Germinal center (tissue), 1 donor: ENCODE measurements around the gene ALLC.

ENCODE experiments used
- DNase-seq: peaks from one replicate; pipeline ENCODE4 v3.0.0; 2012; ENCODE audit warnings: mixed read lengths, low spot score

Gene ALLC

DNA sequence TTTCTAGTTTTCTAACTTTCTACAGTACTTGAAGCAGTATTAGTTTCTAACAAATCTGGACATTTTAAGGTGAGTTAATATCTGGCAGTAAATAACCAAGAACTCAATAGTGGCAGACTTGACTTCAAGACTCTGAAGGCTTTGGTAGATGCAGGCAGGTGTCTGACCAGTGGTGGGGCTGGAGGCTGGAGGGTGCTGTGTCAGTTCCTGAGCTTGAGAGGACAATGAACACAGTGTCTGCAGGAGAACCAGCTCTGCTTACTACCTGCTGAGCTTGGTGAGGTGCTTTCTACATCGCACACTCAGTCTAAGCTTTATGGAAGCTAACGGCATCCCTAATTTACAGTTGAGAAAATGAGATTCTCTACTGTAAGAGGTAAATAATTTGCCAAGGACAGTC is 21.2 kb downstream of the ALLC start:
- DNase-seq = no peak

DNA sequence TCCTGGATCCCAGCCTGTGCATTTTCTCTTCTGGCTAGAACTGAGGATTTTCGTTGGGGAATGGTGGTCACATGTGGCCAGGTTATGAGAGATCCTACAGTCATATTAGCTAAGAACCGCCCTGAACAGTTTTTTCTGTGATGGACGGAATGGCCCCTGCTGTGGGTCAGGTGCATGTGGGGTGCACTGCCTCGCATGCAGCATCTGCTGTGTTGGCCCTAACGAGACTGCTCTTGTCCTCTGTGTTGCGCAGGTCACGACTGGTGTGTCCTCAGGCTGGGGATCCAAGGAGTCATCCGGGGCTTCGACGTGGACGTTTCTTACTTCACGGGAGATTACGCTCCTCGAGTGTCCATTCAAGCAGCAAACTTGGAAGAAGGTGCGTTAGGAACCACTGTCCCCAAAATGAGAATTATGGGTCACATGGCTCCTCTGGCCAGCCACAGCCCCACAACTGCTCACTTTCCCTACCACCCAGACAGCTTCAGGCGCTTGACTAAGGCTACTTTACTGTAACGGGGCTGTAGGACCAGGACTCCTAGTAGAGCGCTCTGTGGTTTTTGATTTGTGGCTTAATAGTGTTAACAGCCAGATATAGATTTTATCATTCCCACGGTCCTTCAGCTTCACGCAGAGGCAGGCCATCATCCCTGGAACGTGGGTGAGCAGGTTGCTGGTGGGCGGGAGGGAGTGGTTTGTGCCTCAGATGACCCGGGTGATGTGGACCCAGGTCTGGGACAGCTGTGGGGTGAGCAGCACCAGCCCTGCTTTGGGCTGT is 21.8 kb downstream of the ALLC start:
- DNase-seq = no peak

DNA sequence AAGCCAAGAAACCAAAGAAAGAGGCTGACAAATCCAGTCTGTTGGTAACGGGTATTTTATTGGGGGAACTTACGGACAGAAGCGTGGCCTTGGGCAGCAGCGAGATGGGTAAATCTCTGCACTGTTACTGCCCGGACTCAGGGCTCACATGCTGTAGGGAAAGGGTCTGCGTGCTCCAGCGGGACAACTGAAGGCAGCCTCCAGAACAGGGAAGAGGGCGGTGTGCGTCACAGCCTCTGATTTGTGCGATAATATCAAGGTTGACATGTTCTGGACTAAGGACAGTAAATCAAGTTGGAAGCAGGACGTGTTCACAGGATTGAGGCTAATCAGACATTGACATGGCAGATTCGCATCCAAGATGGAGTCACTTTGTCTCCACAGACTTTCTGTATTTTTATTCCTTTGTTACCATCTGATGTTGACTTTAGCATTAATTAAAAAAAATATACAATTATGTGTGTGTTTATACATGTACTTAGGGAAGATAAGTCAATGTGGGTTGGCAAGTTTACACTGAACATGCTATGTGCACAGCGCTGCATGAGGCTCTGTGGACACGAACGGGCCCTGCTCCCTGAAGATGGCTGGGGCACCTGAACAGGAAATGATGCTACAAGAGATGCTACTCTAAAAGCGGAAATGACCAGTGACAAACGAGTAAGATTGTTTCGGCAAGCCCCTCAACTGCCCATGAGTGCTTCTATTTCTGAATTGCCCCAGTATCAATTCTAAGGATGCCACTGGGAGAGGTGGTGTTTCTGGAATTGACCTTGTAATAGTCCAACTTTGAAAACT is 22.7 kb downstream of the ALLC start:
- DNase-seq = no peak

DNA sequence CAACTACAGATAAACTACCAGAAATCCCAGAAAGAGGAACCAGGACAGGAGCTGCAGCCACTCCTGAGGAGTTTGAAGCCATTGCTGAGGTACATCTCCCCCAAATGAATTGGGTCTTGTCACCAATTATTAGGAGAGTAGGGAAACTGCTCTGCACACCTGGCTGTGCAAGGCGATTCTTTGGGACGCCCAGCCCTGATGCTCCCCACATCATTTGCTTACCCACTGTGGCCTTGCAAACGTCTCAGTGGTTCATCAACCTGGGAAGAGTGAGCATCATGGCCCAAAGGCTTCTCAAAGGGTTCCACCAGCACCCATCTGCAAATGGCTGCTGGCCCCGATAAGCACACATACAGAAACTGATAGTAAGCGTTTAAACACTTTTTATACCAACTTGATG is 23.6 kb downstream of the ALLC start:
- no peak for DNase-seq

DNA sequence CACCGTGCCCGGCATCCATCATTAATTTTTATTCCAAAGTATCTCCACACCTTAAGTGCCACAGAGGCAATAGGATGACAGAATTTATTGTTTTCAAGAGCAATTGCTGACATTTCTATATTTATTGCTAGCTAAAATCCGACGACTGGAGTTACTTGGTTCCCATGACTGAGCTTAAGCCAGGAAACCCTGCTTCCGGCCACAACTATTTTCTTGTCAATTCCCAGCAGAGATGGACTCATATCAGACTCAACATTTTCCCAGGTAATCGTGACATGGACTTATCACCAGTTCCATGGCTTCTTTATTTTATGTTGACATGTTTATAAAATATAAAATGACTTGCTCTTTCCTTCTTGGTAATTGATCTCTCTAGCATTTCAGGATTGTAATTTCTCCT is 24.8 kb downstream of the ALLC start:
- DNase-seq = no peak

DNA sequence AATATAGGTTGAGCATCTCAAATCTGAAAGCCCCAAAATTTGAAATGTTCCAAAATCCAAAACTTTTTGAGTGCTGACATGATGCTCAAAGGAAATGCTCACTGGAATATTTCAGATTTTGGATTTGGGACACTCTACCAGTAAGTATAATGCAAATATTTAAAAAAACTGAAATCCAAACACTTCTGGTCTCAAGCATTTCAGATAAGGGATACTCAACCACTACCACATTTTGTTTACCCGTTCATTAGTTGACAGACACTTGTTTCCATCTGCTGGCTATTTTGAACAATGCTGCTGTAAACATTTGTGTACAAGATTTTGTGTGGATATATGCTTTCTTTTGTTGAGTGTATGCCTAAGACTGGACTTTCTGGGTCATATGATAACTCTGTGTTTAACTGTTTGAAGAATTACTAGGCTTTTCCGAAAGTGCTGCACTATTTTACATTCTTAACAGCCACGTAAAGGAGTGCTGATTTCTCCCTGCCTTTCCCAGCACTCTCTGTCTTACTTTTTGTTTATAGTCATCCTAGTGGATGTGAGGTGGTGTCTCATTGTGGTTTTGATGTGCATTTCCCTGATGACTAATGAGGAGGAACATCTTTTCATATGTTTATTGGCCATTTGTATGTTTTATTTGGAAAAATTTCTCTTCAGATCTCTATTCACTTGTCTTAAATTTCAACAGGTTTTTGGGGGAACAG is 25.9 kb downstream of the ALLC start:
- no peak for DNase-seq

DNA sequence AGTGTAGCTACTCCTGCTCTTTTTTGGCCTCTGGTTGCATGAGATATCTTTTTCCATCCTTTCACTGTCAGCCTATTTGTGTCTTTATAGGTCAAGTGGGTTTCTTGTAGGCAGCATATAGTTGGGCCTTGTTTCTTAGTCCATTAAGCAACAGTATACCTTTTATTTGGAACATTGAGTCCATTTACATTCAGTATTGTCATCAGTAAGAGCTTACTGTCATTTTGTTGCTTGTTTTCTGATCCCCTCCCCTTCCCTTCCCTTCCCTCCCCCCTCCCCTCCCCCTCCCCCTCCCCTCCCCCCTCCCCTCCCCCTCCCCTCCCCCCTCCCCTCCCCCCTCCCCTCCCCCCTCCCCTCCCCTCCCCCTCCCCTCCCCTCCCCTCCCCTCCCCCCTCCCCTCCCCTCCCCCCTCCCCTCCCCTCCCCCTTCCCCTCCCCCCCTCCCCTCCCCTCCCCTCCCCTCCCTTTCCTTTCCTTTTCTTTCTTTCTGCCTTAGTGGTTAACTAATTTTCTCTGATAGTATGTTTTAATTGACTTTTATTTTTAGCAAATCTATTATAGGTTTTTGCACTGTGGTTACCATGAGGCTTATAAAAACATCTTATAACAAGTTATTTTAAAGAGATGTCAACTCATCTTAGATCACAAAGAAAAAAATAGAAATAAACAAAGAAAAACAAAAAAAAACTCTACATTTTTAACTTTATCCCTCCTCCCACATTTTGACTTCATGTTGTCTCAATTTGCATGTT is 32.2 kb downstream of the ALLC start:
- DNase-seq = no peak

DNA sequence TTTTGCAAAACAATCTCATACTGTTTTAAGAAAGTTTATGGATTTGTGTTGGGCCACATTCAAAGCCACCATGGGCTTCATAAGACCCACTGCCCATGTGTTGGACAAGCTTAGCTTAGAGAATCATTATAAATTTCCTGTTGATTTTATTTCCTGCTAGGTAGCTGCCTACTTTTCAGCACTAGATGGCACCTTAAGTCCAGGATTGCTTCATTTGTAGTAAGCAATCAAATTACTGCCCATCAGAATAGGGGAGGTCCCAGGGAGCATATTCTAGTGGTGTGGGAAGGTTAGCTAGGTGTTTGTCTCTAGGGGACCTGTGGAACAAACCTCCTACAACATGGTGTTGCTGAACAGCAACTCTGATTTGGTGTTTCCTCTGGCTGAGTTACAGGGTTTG is 34.4 kb downstream of the ALLC start:
- DNase-seq = no peak

DNA sequence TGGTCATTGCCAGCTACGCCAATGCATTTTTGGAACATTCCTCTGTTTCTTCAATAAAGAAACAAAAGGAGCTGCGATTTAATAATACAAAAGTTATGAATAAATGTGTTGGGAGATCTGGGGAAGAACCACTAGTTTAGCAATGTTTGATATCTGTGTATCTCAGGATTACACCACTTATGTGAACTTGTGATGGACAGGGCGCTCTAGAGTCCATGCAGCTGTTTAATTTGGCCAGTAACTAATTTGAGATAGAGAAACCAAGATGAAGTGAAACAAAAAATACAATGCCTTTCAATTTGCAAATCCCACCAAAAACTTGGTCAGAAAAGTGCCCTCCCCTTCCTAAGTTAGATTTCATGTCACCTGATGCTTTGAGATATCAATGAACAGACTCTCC is 38.5 kb downstream of the ALLC start:
- no peak for DNase-seq

DNA sequence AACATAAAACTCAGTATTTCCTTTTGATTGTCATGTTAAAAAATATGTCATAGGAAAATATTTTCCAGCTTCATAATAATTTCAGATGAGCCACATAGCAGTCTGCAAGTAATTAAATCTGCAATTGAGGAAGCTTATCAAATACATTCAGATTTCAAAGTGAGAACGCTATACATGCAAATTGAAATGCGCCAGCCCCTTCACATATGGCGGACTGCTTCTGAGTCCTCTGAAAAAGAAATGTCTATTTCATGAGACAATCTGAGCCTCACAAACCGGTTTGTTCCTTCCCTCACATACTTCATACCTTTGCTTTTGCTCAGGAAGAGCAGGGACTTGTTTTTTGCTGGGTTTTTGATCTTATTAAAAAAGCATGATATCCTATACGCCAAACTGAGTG is 43.1 kb downstream of the ALLC start:
- DNase-seq = no peak

DNA sequence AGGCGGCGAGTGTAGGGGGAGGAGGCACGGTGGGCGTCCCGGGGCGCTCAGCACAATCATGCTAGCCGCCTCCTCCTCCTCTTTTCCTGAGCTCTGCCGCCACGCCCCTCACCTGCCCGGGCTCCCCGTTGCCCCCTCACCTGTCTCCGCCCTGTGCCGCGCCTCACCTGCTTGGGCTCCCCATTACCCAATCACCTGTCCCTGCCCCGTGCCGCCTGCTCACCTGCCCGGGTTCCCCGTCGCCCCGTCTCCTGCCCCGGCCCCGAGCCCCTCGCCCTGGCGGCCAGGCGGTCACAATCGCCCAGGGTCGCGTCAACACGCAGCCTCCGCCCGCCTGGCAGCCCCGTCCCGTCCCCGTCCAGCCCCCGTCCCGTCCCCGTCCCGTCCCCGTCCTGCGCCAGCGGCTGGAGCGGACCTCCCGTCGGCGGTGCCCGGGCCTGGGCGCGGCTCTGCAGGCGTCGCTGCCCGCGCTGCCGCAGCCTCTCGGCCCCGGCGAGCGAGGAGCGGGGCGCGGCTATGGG is 45.3 kb downstream of the ALLC start, which contains the start of gene DCDC2C:
Gene DCDC2C, plus strand, starts transcription at position 340 of the 521 bp plus-strand sequence. Its CDS starts 177 bp downstream, at position 517.
- DNase-seq = no peak

DNA sequence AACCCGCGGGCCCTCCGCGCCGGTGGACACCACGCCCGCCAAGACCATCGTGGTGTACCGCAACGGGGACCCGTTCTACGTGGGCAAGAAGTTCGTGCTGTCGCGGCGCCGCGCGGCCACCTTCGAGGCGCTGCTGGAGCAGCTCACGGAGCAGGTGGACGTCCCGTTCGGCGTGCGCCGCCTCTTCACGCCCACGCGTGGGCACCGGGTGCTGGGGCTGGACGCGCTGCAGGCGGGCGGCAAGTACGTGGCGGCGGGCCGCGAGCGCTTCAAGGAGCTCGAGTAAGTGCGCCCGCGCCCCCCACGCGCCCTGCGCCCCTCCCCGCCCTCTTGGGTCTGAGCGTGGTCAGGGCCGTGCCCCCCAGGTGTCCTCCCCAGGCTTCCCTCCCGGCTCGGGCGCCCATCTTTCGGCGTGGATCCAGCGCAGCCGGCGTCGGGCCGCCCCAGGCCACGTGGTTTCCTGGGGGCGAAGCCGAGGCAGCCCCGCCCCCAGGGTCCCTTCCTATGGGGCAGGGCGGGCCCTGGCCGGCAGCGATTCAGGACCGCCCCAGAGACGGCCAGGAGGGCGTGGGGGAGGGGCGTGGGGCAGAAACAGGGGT is 45.9 kb downstream of the ALLC start:
- no peak for DNase-seq

DNA sequence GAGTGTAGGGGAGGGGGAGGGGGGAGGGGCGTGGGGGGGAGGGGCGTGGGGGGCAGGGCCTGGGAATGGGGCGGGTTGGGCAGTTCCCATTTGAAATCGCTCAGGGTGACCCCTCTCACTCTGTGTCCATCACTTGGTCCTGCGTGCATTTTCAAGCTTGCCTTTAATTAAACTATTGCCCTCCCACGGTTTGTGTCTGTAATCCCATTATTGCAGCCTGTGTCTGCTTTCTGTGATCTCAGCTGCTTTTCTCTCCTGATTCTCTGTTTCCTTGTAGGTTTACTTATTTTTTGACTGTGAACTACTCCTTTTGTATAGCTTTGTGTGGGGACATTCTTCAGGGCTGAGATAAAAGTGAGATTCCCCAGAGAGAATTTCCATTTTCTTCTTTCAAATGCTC is 46.7 kb downstream of the ALLC start:
- no peak for DNase-seq

DNA sequence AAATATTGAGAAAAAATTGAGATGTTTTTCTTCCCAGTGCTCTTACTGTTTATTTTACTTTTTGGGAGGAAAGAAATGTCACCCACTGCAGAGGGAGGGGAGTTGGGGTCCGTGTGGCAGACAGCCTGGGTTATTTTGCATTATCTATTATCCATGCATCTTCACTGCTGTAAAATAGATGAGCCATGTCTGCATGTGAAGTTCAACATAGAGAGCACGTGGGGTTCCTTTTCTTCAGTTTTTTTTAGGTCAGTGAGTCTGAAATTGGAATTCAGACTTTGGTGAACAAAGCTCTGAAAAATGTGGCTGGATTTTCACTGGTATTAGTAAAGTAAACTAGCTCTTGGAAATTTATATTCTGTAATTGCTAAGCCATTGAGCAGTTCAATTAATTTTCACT is 47.8 kb downstream of the ALLC start:
- no peak for DNase-seq

DNA sequence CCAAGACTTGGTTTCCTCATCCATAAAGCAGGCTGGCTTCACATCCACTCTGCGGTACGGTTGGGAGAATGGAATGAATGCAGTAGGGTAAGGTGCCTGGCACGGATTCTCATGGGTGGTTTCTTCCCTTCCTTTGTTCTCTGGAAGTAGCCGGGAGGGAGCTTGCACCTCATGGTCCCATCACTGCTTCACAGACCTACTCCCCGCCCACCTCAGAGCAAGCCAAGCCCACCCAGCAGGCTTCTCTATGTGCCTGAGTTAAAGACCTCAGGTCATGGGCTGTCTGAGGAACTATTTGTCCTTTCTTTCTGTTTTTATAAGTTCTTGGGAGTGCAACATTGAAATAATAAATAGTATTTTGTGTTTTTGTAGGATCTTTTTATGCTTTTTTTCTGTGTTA is 48.9 kb downstream of the ALLC start:
- no peak for DNase-seq

DNA sequence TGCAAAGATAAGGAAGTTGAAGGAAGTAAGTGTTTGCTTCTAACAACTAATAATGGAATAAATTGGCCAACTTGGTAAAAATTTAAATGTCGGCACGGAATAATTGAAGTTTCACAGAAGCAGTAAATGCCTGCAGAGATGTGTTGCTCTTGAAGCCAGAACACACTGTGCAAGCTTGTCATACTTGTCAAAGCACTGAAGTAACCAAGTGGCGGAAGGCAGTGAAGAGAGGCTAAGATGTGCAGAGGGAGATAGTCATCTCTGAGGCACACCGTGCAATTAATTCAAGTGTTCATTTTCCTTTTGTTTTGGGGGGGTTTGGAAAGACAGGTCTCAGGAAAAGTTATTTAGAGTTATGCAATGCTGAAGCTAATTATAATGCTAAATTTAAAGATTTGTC is 50.6 kb downstream of the ALLC start:
- DNase-seq = no peak

DNA sequence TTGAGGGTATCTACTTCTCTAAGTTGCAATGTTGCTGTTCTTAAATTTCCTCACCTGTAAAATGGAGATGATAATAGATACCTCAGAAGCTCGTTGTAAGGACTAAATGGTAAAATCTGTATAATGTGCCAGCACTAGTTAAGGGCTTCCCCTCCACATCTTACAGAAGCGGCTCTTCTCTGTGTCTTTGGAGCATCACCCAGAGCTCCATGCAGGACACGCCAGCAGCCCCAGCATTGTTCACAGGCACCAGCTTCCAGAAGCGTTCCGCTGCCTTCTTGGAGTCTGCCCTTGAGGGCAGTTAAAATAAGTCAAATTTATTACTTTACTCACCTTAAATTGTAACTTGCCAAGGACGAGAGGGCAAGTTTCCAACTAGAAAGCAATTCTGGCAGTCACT is 51.2 kb downstream of the ALLC start:
- no peak for DNase-seq

DNA sequence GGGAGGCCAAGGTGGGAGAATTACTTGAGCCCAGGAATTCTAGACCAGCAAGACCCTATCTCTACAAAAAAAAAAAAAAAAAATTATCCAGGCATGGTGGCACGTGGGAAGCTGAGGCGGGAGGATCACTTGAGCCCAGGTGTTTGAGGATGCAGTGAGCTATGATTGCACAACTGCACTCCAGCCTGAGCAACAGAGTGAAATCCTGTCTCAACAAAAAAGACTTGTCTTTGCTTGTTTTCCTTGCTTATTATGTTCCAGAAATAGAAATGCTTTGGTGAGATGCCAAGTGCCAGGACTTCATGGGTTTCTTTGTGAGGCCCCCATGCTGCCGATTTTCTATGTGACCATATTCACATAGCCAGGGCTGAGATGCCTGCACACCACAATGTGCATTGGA is 54.4 kb downstream of the ALLC start:
- no peak for DNase-seq

DNA sequence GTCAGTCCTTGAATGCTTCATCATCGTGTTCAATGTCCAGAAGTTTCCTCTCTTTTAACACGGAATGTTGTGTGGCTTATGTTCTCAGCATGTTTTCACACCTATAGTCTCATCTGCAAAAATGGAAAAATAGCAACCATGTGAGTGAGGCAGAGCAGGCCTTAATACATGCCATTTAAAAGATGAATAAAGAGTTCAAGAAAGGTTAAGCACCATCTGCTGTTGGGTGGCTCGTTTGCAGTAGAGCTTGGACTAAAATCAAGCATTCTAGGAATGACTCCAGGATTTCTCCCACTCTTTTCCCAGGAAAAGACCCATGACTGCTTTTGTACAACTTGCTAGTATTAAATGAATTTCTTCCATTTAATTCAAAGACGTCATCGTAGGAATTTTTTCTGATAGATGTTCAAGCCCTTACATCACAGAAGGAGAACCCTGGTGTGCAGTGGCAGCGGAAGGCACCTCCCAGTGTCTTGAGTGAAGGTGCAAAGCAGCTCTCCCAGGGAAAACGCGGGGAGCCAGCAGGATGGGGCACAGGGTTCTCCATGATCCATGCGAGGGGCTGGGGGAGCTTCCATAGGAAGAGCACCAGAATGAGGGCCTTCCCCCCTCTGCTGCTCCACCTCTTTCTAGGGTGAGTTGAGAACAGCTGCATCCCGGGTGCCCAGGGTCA is 55.0 kb downstream of the ALLC start:
- DNase-seq = no peak

DNA sequence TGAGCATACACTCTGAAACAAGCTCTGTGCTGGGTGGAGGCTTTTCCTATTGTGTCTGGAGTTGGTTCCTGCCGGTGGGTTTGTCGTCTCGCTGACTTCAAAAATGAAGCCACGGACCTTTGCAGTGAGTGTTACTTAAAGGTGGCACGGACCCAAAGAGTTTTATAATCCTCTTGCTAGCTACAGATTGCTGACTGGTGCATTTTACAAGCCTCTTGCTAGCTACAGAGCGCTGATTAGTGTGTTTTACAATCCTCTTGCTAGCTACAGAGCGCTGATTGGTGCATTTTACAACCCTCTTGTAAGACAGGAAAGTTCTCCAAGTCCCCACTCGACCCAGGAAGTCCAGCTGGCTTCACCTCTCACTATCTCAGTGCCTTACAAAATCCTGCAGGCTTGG is 60.7 kb downstream of the ALLC start:
- DNase-seq = no peak

DNA sequence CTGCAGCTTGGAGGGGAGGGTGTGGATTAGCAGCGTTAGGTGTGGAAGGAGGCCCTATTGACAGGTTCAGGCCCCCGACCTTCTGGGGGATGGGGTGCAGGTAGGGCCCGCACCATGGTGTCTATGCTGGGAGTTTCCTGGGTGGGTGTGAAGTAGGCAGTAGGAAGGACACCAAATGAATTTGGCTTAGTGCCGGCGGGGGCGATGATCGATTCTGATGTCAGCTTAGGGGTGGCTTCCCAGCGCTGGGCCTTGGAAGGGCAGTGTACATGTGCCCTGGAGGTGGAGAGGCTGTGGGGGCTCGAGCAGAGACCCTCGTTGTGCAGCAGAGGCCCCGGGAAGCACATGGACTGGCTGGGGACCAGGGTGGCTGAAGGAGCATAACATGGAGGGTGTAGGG is 67.0 kb downstream of the ALLC start:
- no peak for DNase-seq
